GM13977 (cell line): ENCODE results near the gene GAS5.
A peak's percentile ranks its signal among the peaks of the same experiment; 100 is the strongest.

ENCODE experiments used
- DNase-seq: peaks from one replicate; pipeline ENCODE4 v3.0.0; 2012; ENCODE audit warnings: low spot score
- CTCF ChIP-seq: IDR thresholded peaks from 2 replicates; pipeline ENCODE4 v1.5.1; 2012; ENCODE audit warnings: mild to moderate bottlenecking, control low read depth; ENCODE audit not compliant: insufficient read depth; ENCODE audit errors: extremely low read depth, missing control alignments
- in situ Hi-C: fragments of 300-500 bp; cut with MboI; formaldehyde crosslinking; loops from one replicate; pipeline ENCODE4 v1.12.0; 2022; ENCODE audit warnings: low sequenced_read_pairs, low pct_unique_long_range_greater_than_20kb, mixed read lengths, inconsistent platforms; ENCODE audit not compliant: unreplicated experiment

Gene GAS5

DNA sequence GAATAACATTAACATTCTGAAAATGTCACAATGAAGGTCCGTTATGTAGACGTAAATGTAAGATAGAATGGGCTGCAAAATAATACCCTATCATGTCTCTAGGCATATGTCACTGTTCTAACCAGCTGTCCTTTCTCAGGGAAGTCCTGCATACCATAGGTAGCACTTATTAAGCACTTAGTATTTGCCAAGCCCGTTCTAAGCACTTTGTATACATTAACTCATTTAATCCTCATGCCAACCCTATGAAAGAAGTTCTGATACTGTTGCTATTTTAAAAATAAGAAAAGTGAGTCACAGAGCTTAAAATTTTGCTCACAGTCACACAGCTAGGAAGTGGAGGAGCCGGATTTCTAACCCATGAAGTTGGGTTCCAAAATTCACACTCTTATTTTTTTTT is 15.7 kb downstream of the GAS5 start:
- in situ Hi-C loops: no loop called here
- TF ChIP-seq CTCF: no peak
- no peak for DNase-seq

- DNase-seq: no peak
- no peak for TF ChIP-seq CTCF
- in situ Hi-C loops: no loop called here
Measured at GRCh38 chr1:173832748-173833147, 35.0 kb downstream of the GAS5 start.

- no peak for TF ChIP-seq CTCF
- in situ Hi-C loops: loop anchor here (10.0 kb wide), 1 partner anchor 393 kb away; no protein-coding TSS in a partner anchor
- no peak for DNase-seq
Measured at GRCh38 chr1:173827611-173828010, 40.2 kb downstream of the GAS5 start.

- in situ Hi-C loops: loop anchor here (10.0 to 25.0 kb wide), 3 partner anchors 390 to 1087 kb away; partner anchors contain the start of gene TNFSF4
- peak; percentile 19 for TF ChIP-seq CTCF
- DNase-seq: peak; percentile 88
Measured at GRCh38 chr1:173824315-173825081, 43.3 kb downstream of the GAS5 start, which contains the start of the genes CENPL and DARS2. TSS of gene CENPL (minus strand) at chr1:173824883. CDS start at chr1:173811299, 13,584 bp downstream. TSS of gene DARS2 (plus strand) at chr1:173824673. CDS start at chr1:173825230, 557 bp downstream.

- no peak for TF ChIP-seq CTCF
- in situ Hi-C loops: loop anchor here (10.0 to 25.0 kb wide), 3 partner anchors 389 to 1087 kb away; partner anchors contain the start of gene TNFSF4
- no peak for DNase-seq
Measured at GRCh38 chr1:173823781-173824314, 43.9 kb downstream of the GAS5 start.

DNA sequence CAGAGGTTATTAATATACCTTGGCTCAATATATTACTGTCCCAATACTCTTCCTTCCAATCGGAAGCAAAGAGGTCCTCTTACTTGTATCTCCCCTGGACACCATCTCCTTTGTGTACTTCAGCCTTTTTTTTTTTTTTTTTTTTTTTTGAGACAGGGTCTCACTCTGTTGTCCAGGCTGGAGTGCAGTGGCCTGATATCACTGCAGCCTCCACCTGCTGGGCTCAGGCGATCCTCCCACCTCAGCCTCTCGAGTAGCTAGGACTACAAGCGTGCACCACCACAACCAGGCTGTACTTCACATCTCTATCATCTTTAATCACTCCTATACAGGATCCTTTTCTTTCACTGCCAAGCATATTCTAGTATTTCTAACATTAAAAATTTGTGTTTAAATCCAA is 46.1 kb downstream of the GAS5 start:
- TF ChIP-seq CTCF: no peak
- in situ Hi-C loops: loop anchor here (10.0 to 25.0 kb wide), 3 partner anchors 387 to 1084 kb away; partner anchors contain the start of gene TNFSF4
- DNase-seq: no peak
